Testis (tissue), 2 donors: Measurements from ENCODE around the gene THOP1.

Source experiments
- POLR2A ChIP-seq: fragments of 450-650 bp; IDR thresholded peaks from one replicate; pipeline ENCODE4 v1.6.1; 2017; ENCODE audit warnings: antibody characterized with exemption, mild to moderate bottlenecking, moderate library complexity
- TF ChIP-seq, protein P1 (sequence below), 3 experiments: fragments of 450-650 bp in 2 of 3; fragments of 200-600 bp in 1 of 3; sonication (generic) in 1 of 3; IDR thresholded peaks; one replicate each; pipeline ENCODE4 v1.5.1; 2016 to 2019; ENCODE audit warnings: antibody characterized with exemption in 3 of 3, mild to moderate bottlenecking in 2 of 3, moderate library complexity in 1 of 3

DNA sequence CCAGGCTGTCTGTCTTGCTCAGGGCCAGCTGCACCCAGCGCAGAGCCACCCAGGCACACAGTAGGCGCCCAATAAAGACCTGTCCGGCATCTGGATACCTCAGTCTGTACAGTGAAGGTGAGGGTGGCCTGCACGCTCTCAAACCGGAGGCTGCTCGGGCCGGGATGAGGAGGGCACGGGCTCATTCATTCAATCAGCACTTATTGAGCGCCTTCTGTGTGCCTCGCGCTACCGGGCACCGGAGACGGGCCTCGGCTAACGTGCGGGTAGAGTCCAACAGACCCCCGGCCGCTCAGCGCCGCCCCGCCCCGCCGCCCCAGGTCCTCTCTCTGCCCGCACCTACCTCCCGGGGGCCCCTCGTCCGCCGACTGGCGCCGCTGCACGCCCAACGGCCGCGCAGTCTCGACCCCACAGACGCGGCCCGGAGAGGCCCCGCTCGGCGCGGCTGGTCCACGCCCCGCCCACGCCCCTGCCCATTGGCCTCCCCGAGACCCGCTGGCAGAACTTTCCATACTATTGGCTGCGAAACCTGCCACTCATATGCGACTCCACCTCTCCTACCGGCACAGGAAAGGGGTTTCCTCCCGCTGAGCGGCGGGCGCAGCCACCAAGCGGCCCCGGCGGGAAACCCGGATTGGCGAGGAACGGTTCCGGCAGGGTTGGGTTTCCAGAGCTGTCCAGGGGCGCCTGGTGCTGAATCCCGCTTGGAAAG is 45.5 kb upstream of the THOP1 start, which contains the start of gene SLC39A3:
- TF ChIP-seq, protein P1, sequence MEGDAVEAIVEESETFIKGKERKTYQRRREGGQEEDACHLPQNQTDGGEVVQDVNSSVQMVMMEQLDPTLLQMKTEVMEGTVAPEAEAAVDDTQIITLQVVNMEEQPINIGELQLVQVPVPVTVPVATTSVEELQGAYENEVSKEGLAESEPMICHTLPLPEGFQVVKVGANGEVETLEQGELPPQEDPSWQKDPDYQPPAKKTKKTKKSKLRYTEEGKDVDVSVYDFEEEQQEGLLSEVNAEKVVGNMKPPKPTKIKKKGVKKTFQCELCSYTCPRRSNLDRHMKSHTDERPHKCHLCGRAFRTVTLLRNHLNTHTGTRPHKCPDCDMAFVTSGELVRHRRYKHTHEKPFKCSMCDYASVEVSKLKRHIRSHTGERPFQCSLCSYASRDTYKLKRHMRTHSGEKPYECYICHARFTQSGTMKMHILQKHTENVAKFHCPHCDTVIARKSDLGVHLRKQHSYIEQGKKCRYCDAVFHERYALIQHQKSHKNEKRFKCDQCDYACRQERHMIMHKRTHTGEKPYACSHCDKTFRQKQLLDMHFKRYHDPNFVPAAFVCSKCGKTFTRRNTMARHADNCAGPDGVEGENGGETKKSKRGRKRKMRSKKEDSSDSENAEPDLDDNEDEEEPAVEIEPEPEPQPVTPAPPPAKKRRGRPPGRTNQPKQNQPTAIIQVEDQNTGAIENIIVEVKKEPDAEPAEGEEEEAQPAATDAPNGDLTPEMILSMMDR (IDR thresholded peaks at IDR 0.05): peak in 1 of 3 experiments; percentile 41
- no peak for TF ChIP-seq POLR2A
